Right lobe of liver (tissue), 4 donors: ENCODE results near the gene IL1RN.

Experiments
- POLR2A ChIP-seq: fragments of 450-650 bp; IDR thresholded peaks from one replicate; pipeline ENCODE4 v1.6.1; 2017; ENCODE audit warnings: antibody characterized with exemption, mild to moderate bottlenecking
- TF ChIP-seq, protein P1 (sequence below), 4 donors: fragments of 200-600 bp in 3 of 4; fragments of 450-650 bp in 1 of 4; IDR thresholded peaks; one replicate each; pipeline versions ENCODE4 v1.5.1 to v1.8.0; 2016 to 2022; ENCODE audit warnings: antibody characterized with exemption in 4 of 4, mild to moderate bottlenecking in 2 of 4
- donor health status: DM: no; HTN: no; CAD: no.
- donor health status: DM: no; HTN: no; CAD: no.
- donor health status: DM: no; HTN: yes; CAD: no.

DNA sequence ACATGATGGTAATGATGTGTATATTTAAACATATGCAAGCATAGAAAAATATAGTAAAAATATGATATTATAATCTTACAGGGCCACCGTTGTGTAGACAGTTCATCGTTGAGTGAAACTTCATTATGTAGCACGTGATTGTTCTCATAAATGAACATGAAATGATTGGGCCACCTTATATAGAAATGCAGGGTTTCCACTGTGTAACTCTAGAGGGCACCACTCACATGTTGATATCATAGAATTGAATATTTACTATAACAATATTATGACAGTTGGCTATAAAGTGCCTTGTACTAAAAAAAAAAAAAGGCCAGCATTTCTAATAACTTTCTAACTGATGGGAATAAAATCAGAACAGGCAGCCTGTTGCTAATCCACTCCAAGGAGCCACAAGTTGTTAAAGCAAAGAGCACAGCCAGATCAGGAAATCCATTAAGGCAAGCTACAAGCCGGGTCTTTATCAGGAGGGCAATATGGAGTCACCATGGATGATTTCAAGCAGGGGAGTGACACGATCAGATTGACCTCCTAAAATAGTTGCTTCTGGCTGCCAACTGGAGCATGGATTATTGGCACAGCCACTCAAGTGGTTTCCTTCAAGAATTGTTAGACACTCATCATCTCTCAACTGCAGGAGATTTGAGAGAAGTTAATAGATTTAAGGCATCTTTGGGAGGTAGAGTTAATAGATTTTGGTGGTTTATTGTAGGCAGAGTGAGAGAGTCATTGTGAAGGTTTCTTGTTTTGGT is 43.0 kb upstream of the IL1RN start:
- TF ChIP-seq, protein P1, sequence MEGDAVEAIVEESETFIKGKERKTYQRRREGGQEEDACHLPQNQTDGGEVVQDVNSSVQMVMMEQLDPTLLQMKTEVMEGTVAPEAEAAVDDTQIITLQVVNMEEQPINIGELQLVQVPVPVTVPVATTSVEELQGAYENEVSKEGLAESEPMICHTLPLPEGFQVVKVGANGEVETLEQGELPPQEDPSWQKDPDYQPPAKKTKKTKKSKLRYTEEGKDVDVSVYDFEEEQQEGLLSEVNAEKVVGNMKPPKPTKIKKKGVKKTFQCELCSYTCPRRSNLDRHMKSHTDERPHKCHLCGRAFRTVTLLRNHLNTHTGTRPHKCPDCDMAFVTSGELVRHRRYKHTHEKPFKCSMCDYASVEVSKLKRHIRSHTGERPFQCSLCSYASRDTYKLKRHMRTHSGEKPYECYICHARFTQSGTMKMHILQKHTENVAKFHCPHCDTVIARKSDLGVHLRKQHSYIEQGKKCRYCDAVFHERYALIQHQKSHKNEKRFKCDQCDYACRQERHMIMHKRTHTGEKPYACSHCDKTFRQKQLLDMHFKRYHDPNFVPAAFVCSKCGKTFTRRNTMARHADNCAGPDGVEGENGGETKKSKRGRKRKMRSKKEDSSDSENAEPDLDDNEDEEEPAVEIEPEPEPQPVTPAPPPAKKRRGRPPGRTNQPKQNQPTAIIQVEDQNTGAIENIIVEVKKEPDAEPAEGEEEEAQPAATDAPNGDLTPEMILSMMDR (IDR thresholded peaks at IDR 0.05): peak; percentile 48 to 61 (median 55)
- no peak for TF ChIP-seq POLR2A
